ENCODE data around the gene HPSE.
"Not testable (repeated sequence)": the region's sequence is repeated elsewhere in the genome, so short reads cannot be mapped to it uniquely, and the experiment has no call there.

The HPSE gene

DNA sequence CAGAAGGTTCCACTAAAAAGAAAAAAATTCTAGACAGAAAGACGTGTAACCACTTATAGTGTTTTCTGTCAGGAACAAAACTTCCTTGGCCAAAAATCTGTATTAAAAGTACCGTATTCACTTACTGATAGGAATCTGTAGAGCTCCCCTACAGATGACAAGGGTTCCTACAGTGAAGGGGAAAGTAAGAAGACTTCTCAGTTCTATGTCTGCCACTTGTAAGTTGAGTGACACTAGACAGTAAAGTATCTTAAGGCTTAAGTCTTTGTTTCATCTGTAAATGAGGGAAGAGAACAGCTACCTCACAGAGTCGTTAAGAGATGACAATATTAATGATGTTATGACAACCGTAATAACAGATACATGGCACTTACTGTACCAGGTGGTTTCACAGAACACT lies 53.3 kb downstream of the HPSE start:
- no peak for DNase-seq

DNA sequence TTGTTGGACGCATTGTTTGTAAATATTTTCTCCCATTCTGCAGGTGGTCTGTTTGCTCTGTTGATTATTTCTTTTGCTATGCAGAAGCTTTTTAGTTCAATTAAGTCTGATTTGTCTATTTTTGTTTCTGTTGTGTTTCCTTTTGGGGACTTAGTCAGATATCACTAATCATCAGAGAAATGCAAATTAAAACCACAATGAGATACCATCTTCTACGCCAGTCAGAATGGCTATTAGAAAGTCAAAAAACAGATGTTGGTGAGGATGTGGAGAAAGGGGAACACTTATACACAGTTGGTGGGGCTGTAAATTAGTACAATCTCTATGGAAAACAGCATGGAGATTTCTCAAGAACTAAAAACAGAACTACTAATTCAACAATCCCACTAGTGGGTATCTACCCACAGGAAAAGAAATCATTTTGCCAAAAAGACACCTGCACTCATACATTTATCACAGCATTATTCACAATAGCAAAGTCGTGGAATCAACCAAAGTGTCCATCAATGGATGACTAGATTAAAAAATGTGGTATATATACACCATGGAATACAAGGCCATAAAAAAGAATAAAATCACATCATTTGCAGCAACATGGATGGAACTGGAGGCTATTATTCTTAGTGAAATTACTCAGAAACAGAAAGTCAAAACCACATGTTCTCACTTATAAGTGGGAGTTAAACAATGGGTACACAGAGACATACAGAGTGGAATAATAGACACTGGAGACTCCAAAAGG lies 58.2 kb downstream of the HPSE start:
- no peak for DNase-seq

DNA sequence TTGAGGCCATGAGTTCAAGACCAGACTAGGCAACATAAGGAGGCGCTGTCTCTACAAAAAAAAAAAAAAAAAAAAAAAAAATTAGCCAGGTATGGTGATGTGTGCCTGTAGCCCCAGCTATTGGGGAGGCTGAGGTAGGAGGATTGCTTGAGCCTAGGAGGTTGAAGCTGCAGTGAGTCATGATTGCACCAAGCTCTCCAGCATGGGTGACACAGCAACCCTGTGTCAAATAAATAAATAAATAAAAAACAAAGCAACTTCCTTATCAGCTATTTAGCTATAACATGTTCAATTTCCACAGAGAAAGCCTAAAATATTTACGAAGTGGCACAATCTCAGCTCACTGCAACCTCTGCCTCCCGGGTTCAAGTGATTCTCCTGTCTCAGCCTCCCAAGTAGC lies 60.7 kb downstream of the HPSE start:
- DNase-seq = not testable (repeated sequence)

DNA sequence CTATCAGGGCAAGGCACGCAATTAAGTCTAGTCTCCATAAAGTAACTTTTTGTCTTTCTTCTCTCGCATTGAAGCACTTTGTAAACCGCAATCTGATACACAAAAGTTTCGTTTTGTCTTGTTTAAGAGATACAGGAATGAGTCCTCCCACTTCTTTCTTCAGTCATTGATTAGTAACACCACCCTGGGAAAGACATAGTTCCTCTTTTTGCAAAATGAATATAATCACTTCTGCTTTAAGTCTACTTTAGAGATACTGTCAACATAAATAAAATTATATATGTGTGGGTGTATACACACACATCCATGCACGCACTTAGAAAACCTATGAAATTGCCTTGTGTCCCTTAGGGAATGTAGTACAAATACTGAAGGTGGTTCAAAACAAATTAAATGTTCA lies 61.7 kb downstream of the HPSE start:
- DNase-seq = no peak

DNA sequence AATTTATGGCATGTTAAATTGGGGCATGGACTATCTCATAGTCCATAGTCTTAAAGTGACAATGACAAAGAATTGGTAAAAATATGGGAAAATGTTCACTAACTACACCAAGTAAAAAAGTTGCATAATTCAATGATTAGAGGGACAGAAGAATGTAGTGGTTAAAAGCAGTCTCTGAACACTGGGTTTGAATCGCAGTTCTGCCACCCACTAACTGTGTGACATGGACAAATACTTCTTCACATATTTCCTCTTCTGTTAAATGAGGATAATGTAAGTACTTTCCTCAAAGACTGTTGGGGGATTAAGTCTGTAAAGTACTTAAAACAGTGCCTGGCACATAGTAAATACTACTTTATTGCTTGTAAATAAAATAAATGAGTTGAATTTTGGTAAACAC lies 65.4 kb downstream of the HPSE start:
- no peak for DNase-seq

DNA sequence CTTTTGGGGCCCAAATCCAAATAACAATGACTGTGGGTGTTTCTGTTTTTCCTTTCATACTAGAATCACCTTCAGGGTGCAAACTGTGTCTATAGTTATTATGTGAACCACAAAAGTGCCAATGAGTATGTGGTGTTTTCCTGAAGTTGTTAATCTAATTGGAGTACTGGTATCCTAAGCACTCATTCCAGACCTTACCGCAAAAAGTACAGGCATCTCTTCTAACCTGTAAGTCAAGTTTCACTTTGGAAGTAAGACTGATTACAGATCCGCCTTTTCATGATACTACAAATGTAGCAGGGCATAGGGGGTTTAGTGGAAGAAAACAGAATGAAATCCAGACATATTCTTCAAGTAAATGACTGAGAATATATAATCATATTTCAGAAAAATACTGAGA lies 66.2 kb downstream of the HPSE start:
- DNase-seq = no peak

DNA sequence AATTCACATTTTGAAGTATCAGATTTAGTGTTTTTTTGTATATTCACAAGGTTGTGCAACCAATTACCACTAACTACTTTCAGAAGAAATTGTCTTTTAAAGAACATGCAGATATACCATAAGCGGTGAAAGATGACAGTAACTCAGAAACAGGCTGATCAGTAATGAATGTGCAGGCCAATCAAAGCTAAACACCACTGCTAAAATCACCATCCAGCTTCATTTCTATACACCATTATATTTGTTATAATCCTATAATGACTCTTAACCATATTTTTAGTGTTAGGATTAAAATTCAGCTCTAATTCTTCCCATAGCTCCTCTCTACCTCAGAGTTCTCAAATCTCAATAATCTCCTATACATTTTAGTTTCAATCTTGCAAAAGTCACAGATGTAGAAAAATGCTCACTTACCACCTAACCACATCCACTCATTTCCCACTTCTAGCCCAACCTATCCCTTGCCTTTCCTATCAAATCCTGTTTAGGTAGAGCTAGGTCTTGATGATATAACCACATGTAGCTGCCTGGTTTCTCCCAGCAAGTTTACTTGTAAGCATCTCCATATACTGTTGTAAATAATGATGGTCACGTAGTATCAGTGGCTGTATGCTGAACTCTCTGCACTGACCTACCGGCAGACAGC lies 66.7 kb downstream of the HPSE start:
- no peak for DNase-seq

DNA sequence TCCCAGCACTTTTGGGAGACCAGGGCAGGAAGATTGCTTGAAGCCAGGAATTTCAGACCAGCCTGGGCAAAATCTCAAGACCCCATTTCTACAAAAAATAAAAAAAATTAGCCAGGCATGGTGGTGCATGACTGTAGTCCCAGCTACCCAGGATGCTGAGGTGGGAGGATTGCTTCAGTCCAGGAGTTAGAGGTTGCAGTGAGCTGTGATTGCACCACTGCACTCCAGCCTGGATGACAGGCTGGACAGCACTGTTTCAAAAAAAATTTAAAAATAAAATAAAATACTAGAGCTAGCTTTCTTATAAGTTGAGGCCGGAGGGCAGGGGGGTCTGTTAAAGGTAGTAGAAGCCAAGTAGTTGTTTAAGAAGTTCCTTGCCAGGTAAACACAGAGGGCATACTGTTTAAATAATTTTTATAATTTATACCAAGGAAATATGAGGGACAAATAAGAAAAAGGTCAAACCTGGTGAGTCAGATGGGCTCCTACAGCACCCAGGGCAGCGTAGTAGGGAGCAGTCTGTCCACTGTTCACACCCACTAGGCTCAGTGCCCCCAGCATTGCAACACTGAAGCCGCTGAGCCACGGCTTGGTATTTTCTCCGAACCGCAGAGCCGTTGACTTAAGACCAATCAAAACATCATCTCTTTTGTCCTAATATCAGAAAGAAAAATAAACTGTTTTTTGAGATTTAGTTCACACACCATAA lies 67.4 kb downstream of the HPSE start:
- DNase-seq = no peak

DNA sequence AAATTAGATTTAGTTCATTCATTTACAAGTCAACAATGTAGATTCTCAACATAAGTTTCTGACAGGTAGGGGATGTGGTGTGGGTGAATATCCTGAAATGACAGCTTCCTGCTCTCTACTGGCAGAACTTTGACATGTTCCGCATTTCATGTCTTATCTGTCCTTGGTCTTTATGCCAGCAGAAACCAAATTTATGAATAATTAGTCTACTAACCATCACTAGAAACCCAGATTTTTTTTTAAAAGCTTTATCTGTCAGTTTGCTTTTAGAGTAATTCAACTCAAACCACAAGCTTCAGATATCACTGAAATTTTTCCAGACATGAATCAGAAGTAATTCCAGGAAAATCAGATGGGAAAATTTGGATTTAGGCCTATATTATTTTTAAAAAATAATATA lies 68.0 kb downstream of the HPSE start:
- no peak for DNase-seq

DNA sequence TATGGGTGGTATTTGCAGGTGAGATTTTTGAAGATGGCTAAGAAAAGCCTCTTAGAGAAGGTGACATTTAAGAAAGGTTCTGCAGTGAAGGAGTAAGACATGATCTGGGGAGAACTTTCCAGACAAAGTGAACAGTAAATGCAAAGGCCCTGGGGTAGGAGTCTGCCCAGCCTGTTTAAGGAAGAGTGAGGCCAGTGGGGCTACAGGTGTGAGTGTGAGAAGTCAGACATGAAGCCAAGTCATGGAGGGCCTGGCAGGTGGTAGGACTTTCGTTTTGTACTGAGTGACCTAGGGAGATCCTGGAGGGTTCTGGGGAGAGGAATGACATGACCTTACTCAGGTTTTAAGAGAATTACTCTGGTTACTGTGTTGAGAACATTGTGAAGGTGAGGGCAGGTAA lies 71.5 kb downstream of the HPSE start:
- DNase-seq = no peak

DNA sequence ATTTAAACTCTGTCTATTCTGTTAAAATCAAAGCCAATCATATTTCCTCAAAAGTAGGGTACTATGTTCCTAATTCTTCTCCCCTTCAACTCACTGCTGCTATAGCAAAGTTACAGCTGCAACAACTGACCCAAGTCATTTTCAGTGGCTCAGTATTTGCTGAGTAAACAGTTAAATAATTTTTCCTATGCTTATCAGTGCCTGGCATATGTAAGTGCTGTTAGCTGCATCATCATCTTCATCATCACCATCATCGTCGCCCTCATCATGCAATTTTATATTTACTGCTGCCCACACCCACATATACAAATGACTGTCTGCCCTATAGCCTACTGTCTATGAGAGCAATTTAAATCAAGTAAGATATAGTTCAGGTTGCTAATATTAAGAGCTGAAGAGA lies 72.0 kb downstream of the HPSE start:
- no peak for DNase-seq

DNA sequence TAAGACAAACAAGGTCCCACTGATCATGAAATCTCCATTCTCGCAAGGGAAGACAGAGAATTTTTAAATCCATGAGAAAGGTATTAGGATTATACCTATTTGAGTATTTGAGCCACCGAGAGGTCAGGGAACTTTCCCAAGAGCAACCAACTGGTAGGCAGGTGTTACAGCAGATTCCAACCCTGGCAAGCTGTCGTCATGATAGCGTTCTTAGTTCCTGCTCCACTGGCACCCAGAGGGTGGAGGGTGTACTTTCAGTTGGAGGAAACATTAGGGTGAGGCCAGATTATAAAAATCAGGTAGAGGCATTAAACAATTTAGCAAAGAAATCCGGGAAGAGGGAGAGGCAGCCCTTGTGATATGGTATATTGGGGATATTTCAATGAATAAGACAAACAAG lies 73.3 kb downstream of the HPSE start:
- no peak for DNase-seq

DNA sequence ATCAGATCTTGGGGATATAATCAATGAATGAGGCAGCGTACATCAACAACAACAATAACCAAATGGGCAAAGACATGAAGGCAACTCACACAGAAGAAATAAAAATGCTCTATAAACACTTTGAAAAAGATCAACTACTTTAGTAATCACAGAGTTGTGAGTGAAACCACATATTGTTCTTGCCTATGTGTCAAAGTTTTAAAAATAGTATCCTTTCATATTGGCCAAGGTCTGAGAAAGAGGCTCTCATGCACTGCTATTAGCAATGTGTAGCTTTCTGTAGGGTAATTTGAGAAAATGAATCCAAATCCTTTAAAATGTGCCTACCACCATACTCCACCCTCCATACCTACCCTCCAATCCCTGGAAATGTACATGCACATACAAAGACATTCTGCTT lies 75.1 kb downstream of the HPSE start:
- no peak for DNase-seq

DNA sequence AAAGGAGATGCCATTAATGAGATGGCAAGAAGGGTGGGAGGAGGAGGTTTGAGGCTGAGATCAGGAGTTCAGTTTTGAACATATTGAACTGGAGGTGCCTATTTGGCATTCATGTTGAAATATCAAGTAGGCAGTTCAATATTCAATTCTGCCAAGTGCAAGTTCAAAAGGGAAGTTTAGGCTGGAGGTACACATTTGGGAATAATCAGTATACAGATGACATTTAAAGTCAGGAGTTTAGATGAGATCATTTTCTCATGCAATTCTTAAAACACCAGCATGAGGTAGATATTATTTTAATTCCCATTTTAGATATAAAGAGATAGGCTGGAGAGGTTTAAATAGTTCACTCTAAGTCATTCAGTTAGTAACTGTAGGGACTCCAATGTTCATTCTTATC lies 76.2 kb downstream of the HPSE start:
- no peak for DNase-seq

DNA sequence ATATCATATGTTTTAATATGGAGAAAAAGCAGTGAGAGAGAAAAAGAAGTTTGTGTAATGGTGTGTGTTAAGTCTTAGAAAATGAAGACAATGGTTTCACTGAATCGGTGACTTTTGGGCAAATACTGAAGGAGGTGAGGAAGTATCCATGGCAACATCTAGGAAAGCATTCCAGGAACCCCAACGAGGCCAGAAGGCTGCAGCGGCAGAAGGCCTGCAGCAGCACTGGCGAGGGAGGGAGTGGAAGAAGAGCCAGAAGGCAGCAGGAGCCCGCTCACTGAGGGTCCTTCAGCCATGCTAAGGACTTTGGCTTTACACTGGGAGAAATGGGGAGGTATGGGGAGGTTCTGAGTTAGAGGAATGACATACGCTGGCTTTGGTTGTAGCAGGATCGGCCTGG lies 76.8 kb downstream of the HPSE start:
- DNase-seq = no peak

DNA sequence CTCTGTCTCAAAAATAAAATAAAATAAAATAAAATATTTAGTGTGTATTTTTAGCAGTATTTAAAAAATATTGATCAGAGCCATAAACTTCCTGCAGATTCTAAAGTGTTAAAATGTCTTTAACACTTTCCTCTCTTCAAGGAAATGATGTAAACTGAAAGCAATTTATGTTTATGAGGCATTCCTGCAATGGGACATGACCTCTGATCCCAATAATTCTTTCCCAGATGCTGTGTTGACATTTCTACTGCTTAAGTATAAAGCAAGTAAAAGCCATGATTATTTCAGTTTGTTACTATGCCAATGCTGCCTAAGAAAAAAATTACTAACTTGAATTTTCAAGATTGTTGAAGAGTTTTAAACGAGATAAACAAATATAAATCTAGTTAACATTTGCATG lies 79.1 kb downstream of the HPSE start:
- DNase-seq = no peak

DNA sequence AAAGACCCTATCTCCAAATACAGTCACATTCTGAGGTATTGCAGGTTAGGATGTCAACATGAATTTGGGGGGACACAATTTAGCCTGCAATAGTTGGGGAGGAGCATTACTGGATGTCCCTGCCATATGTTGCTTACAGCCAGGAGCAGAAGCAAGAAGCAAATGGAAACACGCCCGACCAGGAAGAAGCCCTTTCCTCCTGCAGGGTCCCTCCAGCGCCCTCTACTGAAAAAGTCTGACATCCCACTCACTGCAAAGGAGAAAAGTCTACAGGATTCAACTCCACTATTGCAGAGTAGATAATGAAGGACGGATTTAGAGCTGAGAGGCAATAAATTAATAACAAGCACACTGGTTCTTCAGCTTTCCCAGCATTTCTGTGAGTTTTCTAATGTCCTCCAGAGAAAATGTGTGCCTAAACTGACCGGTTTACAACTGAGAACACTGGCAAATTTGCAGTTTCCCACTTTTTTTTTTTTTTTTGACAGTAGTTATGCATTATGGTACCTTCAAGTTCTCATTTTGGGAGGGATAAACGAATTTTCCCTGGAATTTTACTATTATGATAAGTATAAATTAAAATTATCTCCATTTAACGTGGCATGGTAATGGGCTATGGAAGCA lies 81.8 kb downstream of the HPSE start:
- DNase-seq = peak; percentile 76

DNA sequence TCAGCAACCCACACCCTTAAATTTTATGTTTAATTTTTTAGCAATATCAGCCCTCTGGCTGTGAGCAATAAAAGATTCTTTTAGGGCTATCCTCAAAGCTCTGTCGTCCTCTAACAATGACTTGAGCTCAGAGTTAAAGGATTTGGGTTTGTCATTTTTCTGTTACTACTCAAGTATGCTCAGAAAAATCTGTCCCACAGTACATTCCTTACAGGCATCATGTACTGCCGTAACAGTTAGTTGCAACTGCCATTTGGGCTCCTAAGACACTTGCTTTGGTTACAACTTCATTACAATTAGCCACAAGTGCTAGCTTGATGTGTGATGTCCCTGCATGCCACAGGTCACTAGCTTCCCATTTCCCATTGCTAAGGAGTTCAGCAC lies 83.2 kb downstream of the HPSE start:
- no peak for DNase-seq

DNA sequence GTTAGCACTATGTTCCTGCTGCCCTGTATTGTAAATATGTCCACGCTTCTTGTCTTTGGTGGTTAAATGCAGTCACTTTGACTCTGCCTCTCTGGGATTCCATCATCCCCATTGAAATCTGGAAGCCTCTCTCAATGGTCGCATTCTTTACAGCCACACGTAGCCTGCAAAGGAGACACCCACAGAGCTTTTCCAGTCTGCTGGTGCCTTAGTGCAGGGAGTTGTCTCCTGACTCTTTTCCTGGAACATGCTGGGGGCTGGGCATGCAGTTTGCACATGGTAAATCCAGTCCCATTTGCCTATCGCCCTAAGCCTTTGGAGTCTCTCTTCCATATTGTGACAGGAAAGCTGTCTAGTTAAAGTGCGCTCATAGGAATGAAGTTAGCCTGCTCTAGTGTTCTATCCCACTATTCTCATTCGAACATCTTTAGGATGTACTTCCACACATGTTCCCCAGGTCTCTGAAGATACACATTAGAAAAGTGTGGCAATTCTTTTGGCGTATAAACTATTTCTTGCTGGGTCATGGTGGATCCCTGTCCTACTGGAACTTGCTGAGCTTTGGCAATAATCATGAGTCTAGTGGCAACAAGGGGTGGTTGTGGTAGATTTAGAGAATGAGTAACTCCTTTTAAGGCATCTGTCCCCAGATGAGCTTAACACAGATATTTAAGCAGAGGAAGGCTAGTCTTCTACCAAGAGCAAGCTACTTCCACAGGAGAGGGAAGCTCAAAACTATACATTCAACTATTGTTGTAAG lies 83.8 kb downstream of the HPSE start:
- no peak for DNase-seq

DNA sequence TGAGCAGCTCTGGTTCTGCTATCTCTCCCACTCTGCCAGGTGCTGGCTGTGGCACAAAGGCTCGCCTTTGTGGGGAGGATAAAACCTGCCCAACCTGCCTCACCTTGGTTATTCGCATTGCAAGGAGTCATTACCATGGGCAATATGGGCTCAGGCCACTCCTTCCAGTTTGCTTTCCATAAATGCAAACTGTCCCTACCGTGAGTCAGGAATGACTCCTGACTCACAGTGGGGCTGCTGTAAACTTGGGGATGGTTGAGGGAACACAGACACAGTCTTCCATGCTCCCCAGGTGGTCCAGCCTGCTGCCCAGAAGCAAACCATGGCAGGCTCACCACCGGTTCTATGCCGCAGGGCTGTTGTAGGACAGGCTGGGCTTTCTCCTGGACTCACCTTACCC lies 86.2 kb downstream of the HPSE start:
- DNase-seq = no peak

DNA sequence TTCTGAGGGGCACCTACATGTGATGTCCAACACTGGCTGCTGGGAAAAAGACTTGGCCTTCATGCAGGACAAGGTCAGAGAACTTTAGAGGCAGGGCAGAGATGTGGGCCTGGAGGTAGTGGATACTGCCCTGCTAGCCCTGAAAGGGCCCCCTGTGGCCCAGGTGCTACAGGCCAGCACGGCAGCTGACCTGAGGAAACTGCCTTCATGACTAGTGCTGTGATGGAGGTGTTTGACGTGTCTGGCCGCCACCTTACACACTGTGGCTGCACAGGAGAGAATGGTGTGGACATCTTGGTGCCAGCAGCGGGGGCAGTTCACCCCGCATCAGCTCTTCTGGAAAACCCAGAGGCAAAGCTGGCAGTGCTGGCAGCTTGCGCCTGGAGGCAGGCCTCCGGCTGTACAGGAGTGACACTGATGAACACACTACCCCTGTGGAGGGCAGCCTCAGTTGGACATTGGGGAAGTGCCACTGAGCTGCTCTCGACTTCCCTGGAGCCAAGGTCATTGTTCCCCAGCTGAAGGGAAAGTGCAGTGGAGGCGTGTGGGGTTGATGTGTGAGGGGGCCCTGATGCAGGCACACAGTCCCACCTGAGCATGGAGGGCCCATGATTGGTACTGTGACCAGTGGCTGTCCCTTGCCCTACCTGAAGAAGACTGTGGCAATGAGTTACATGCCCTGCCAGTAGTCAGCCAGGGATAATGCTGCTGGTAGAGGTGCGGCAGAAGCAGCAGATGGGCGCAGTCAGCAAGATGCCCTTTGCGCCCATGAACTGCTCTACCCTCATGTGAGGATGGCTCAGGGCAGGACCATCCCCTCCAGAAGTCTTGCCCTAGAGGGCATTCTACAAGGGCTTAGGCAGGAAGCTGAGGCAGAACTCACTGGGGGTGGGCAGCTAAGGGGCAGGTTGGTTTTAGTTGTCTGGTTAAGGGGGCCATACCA lies 87.0 kb downstream of the HPSE start:
- DNase-seq = no peak
